Right atrium auricular region (tissue), 2 donors: ENCODE data around the gene KBTBD6. TPM values are rescaled to one million over a fixed set of nuclear protein-coding genes. Genes with fewer than 3 reads are reported as not detected.
"Not testable (repeated sequence)": the region's sequence is repeated elsewhere in the genome, so short reads cannot be mapped to it uniquely, and the experiment has no call there.

ENCODE experiments used
- DNase-seq: peaks from one replicate; pipeline ENCODE4 v3.0.0-alpha.2; 2019; ENCODE audit warnings: low spot score
- H3K27ac ChIP-seq, 2 donors: fragments of 200-600 bp; sonication (generic); 1 replicate in 1 of 2; 2 replicates in 1 of 2; pipeline ENCODE4 v1.5.1; 2016 to 2019
- H3K27me3 ChIP-seq, 2 donors: fragments of 200-600 bp; sonication (generic); one replicate each; pipeline versions ENCODE4 v1.5.1 to v1.6.0; 2017 to 2019
- H3K36me3 ChIP-seq: fragments of 200-600 bp; sonication (generic); one replicate; pipeline ENCODE4 v1.5.1; 2016
- H3K4me1 ChIP-seq, 2 donors: fragments of 200-600 bp; sonication (generic); one replicate each; pipeline versions ENCODE4 v1.5.1 to v1.6.0; 2017 to 2019
- H3K4me3 ChIP-seq, 2 donors: fragments of 200-600 bp; sonication (generic); 1 replicate in 1 of 2; 2 replicates in 1 of 2; pipeline ENCODE4 v1.5.1; 2017 to 2019; ENCODE audit warnings: mild to moderate bottlenecking in 1 of 2, moderate library complexity in 1 of 2
- H3K9me3 ChIP-seq, 2 donors: fragments of 200-600 bp; sonication (generic); one replicate each; pipeline ENCODE4 v1.5.1; 2019
- total RNA-seq, 2 donors: library from RNA; depleted of rRNA; stranded (reverse); fragments of >200 nt; gene quantifications; one replicate each; pipeline ENCODE4 v1.1.0, GENCODE V29; 2016
- TF ChIP-seq, protein P1 (sequence below), 2 donors: fragments of 200-600 bp; sonication (generic); IDR thresholded peaks; one replicate each; pipeline ENCODE4 v1.5.1; 2019; ENCODE audit warnings: antibody characterized with exemption in 2 of 2

Gene KBTBD6, protein sequence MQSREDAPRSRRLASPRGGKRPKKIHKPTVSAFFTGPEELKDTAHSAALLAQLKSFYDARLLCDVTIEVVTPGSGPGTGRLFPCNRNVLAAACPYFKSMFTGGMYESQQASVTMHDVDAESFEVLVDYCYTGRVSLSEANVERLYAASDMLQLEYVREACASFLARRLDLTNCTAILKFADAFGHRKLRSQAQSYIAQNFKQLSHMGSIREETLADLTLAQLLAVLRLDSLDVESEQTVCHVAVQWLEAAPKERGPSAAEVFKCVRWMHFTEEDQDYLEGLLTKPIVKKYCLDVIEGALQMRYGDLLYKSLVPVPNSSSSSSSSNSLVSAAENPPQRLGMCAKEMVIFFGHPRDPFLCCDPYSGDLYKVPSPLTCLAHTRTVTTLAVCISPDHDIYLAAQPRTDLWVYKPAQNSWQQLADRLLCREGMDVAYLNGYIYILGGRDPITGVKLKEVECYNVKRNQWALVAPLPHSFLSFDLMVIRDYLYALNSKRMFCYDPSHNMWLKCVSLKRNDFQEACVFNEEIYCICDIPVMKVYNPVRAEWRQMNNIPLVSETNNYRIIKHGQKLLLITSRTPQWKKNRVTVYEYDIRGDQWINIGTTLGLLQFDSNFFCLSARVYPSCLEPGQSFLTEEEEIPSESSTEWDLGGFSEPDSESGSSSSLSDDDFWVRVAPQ
- 10 to 100 TPM in 1 of 2 donors, 1 to 10 TPM in 1; 8.3 to 12.9 TPM for total RNA-seq

DNA sequence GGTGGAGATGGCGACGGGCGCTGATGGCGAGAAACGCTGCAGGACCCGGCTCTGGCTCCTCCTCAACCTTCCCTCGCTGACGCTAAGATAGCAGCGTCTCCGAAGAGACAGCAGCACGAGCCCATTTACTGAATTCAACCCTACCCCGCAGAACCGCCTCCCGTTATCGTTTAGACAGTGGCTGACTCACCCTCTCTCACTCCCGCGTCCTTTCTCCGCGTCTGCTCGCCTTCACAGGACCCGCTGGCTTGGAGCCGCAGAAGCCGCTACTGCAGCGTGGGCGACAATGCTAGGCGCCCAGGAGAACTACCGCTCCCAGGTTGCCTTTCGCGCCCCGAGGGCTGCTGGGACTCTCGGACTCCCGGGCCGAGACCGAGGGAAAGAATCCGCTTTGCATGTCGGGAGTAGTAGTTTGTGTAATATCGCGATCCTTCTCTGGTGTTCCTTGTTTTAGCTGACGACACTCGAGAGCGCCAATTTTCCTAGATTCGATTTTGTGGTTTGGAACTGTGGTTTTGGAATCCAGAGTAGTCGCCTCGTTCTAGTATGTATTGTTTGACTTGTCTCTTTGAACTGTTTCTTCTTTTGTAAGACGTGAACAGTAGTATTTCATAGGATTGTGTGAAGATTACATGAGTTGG is at the start of gene KBTBD6:
Gene KBTBD6, minus strand, starts transcription at position 291 of the 641 bp plus-strand sequence. CDS start 291 bp downstream, outside the sequence.
- TF ChIP-seq, protein P1, sequence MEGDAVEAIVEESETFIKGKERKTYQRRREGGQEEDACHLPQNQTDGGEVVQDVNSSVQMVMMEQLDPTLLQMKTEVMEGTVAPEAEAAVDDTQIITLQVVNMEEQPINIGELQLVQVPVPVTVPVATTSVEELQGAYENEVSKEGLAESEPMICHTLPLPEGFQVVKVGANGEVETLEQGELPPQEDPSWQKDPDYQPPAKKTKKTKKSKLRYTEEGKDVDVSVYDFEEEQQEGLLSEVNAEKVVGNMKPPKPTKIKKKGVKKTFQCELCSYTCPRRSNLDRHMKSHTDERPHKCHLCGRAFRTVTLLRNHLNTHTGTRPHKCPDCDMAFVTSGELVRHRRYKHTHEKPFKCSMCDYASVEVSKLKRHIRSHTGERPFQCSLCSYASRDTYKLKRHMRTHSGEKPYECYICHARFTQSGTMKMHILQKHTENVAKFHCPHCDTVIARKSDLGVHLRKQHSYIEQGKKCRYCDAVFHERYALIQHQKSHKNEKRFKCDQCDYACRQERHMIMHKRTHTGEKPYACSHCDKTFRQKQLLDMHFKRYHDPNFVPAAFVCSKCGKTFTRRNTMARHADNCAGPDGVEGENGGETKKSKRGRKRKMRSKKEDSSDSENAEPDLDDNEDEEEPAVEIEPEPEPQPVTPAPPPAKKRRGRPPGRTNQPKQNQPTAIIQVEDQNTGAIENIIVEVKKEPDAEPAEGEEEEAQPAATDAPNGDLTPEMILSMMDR (IDR thresholded peaks at IDR 0.05): no peak
- H3K27ac ChIP-seq: peak within 1 kb of the TSS; percentile 89 to 93
- H3K4me3 ChIP-seq: peak within 1 kb of the TSS; percentile 69 to 84
- no peaks in the 10 kb centered on the region for H3K27me3 ChIP-seq
- H3K9me3 ChIP-seq: no peaks in the 10 kb centered on the region
- peaks cover 0 to 52% of the 10 kb centered on the region in 2 donors for H3K4me1 ChIP-seq
- DNase-seq: peak; percentile 95
- no peaks in the 10 kb centered on the region for H3K36me3 ChIP-seq

DNA sequence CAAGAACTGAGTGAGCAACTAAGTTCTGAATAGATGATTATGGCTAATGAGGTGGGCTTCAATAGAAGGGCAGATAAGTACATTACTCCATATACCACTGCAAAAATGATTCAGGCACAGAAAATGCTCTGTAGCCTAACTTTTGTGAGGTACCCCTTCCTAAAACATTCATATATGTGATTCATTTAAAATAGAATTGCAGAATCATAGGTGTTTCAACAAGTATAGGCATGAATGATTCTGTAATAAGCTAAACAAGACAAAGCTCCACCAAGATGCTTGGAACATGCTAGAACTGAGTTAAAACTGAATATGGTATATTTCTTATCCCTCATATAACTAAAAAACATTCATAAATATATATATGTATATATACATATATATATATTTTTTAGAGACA is 49.6 kb upstream of the KBTBD6 start:
- TF ChIP-seq, protein P1 (IDR thresholded peaks at IDR 0.05): no peak

DNA sequence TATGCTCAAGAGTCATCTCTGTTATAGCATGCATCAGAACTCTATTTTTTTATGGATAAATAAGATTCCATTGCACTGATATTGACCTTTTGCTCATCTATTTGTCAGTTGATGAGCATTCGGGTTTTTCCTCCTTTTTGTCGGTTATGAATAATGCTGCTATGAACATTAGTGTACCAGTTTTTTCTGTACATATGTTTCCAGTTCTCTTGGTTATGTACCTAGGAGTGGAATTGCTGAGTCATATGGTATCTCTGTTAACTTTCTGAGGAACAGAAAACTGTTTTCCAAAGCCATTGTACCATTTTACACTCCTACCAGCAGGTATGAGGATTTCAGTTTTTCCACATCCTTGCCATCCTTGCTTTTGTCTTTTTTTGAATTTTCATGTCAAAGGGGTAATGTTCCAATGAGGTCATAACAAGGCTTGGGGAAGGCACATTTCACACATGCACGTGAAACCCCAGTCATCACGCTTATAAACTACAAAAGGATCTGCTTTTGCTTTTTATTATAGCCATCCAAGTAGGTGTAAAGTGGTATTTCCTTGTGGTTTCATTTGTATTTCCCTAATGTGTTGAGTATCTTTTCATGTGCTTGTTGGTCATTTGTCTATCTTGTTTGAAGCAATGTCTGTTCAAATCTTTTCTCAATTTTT is 47.1 kb upstream of the KBTBD6 start:
- H3K27me3 ChIP-seq: no peaks in the 10 kb centered on the region
- peaks cover 0 to 16% of the 10 kb centered on the region in 2 donors for H3K9me3 ChIP-seq
- no peak for DNase-seq
- TF ChIP-seq, protein P1 (IDR thresholded peaks at IDR 0.05): no peak
- no peaks in the 10 kb centered on the region for H3K36me3 ChIP-seq
- H3K4me3 ChIP-seq: no peak overlapping the region
- no peak overlapping the region for H3K27ac ChIP-seq
- H3K4me1 ChIP-seq: no peaks in the 10 kb centered on the region

More for the DNA sequence above, 49.6 kb upstream of the KBTBD6 start:
- Histone ChIP-seq H3K27ac (no peak overlapping the region), H3K27me3 (no peaks in the 10 kb centered on the region), H3K36me3 (no peaks in the 10 kb centered on the region), H3K9me3 (no peaks in the 10 kb centered on the region), H3K4me3 (no peak overlapping the region), H3K4me1 (no peaks in the 10 kb centered on the region)
- DNase-seq: no peak

DNA sequence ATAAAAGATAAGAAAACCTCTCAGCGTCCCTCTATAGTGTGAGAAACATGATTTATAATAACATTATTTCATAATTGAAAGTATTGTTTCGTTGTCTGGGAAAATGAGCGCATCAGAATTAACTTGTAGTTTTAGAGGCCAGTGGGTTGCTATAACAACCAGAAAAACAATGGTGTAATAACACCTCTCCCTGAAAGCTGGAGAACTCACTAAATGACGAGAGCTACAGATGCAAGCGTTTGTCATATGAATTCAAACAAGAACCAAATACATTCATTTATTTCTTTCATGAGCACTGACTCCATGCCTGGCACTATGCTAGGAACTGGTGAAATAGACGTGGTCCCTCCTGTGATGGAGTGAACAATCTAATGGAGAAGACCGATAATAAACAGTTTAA is 45.4 kb upstream of the KBTBD6 start:
- Histone ChIP-seq H3K36me3 (no peaks in the 10 kb centered on the region), H3K4me1 (no peaks in the 10 kb centered on the region), H3K27me3 (no peaks in the 10 kb centered on the region), H3K27ac (no peak overlapping the region), H3K4me3 (no peak overlapping the region), H3K9me3 (peaks cover 0 to 21% of the 10 kb centered on the region in 2 donors)
- TF ChIP-seq, protein P1 (IDR thresholded peaks at IDR 0.05): no peak
- no peak for DNase-seq

DNA sequence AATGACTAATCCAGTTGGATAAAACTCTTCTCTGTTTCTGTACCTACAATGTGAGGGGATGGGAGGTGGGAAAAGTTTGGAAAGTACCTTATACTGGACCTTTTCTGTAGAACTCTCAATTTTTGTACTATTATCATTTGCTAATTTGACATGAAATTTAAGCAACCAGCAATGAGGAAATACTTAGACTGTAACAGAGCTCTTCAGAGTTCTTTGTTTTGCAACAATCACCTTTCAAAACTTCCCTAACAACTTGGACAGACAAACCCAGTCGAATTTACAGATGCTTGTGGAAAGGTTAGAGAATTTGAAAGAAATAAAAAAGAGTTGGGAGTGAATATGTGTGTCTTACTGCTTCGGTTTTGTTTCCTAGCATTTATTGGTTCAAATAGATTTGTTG is 45.0 kb upstream of the KBTBD6 start:
- Histone ChIP-seq H3K4me3 (no peak overlapping the region), H3K36me3 (no peaks in the 10 kb centered on the region), H3K9me3 (peaks cover 0 to 21% of the 10 kb centered on the region in 2 donors), H3K27ac (no peak overlapping the region), H3K4me1 (no peaks in the 10 kb centered on the region), H3K27me3 (no peaks in the 10 kb centered on the region)
- no peak for DNase-seq
- TF ChIP-seq, protein P1 (IDR thresholded peaks at IDR 0.05): no peak

DNA sequence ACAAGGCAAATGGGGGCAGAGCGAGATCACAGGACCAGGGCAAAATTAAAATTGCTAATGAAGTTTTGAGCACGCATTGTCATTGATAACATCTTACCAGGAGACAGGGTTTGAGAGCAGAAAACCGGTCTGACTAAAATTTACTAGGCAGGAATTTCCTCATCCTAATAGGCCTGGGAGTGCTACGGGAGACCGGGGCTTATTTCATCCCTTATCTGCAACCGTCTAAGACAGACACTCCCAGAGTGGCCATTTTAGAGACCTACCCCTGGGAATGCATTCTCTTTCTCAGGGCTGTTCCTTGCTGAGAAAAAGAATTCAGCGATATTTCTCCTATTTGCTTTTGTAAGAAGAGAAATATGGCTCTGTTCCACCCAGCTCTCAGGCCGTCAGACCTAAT is 43.0 kb upstream of the KBTBD6 start:
- H3K36me3 ChIP-seq, H3K27ac ChIP-seq, H3K4me1 ChIP-seq, H3K27me3 ChIP-seq, DNase-seq, H3K4me3 ChIP-seq: not testable (repeated sequence)
- H3K9me3 ChIP-seq: peaks cover 0 to 21% of the 10 kb centered on the region in 2 donors
